Osteocyte (in vitro differentiated cells): ENCODE results near the gene TRMT10B. TPM values are rescaled to one million over a fixed set of nuclear protein-coding genes. Genes with fewer than 3 reads are reported as not detected.
"Not testable (repeated sequence)": the region's sequence is repeated elsewhere in the genome, so short reads cannot be mapped to it uniquely, and the experiment has no call there.

ENCODE experiments used
- DNase-seq: peaks from one replicate; pipeline ENCODE4 v3.0.0; 2021; ENCODE audit warnings: mixed read lengths; ENCODE audit not compliant: unreplicated experiment; ENCODE audit errors: extremely low spot score
- H3K27ac Mint-ChIP-seq: one replicate; pipeline ENCODE4 v1.8.0; 2021; ENCODE audit warnings: mild to moderate bottlenecking, mixed read lengths; ENCODE audit not compliant: unreplicated experiment
- H3K27me3 Mint-ChIP-seq: one replicate; pipeline ENCODE4 v1.8.0; 2021; ENCODE audit warnings: mixed read lengths; ENCODE audit not compliant: unreplicated experiment
- H3K36me3 Mint-ChIP-seq: one replicate; pipeline ENCODE4 v1.8.0; 2021; ENCODE audit warnings: mixed read lengths; ENCODE audit not compliant: unreplicated experiment
- H3K4me1 Mint-ChIP-seq: one replicate; pipeline ENCODE4 v1.8.0; 2021; ENCODE audit warnings: mixed read lengths; ENCODE audit not compliant: unreplicated experiment
- H3K4me3 Mint-ChIP-seq: one replicate; pipeline ENCODE4 v1.8.0; 2021; ENCODE audit warnings: mild to moderate bottlenecking, moderate library complexity, mixed read lengths; ENCODE audit not compliant: unreplicated experiment
- H3K9me3 Mint-ChIP-seq: one replicate; pipeline ENCODE4 v1.8.0; 2021; ENCODE audit warnings: mixed read lengths; ENCODE audit not compliant: unreplicated experiment
- total RNA-seq: library from RNA; stranded (reverse); gene quantifications from 2 replicates; pipeline ENCODE4 v1.2.1, GENCODE V29; 2021
- TF ChIP-seq, protein P1 (sequence below): fragments of 200-600 bp; sonication (generic); IDR thresholded peaks from 2 replicates; pipeline ENCODE4 v1.5.0; 2021; ENCODE audit warnings: antibody characterized with exemption, mild to moderate bottlenecking, moderate library complexity

Gene TRMT10B
- total RNA-seq, 1 donor from 2014 or later, result 10.8 TPM

DNA sequence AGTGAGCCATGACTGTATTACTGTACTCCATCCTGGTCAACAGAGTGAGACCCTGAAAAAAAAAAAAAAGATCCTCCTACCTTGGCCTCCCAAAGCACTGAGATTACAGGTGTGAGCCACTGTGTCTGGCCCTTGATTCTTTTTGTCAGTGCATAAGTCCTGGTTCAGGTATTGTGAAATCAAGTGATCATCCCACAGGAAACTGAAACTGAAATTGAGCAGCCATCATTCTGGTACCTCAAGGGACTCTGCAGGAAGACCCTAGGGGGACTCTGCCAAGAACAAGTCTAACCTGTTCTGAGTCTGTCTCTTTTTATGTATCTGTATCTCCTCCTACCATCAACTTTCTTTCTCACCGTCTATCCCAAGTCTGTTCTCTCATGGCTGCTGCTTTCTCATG lies 45.1 kb downstream of the TRMT10B start:
- Mint-ChIP-seq H3K36me3 (no peaks in the 10 kb centered on the region), H3K27me3 (no peaks in the 10 kb centered on the region), H3K4me3 (no peak overlapping the region), H3K9me3 (no peaks in the 10 kb centered on the region), H3K27ac (no peak overlapping the region), H3K4me1 (peaks cover 28% of the 10 kb centered on the region)
- DNase-seq, result no peak
- TF ChIP-seq, protein P1, sequence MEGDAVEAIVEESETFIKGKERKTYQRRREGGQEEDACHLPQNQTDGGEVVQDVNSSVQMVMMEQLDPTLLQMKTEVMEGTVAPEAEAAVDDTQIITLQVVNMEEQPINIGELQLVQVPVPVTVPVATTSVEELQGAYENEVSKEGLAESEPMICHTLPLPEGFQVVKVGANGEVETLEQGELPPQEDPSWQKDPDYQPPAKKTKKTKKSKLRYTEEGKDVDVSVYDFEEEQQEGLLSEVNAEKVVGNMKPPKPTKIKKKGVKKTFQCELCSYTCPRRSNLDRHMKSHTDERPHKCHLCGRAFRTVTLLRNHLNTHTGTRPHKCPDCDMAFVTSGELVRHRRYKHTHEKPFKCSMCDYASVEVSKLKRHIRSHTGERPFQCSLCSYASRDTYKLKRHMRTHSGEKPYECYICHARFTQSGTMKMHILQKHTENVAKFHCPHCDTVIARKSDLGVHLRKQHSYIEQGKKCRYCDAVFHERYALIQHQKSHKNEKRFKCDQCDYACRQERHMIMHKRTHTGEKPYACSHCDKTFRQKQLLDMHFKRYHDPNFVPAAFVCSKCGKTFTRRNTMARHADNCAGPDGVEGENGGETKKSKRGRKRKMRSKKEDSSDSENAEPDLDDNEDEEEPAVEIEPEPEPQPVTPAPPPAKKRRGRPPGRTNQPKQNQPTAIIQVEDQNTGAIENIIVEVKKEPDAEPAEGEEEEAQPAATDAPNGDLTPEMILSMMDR, result no peak

DNA sequence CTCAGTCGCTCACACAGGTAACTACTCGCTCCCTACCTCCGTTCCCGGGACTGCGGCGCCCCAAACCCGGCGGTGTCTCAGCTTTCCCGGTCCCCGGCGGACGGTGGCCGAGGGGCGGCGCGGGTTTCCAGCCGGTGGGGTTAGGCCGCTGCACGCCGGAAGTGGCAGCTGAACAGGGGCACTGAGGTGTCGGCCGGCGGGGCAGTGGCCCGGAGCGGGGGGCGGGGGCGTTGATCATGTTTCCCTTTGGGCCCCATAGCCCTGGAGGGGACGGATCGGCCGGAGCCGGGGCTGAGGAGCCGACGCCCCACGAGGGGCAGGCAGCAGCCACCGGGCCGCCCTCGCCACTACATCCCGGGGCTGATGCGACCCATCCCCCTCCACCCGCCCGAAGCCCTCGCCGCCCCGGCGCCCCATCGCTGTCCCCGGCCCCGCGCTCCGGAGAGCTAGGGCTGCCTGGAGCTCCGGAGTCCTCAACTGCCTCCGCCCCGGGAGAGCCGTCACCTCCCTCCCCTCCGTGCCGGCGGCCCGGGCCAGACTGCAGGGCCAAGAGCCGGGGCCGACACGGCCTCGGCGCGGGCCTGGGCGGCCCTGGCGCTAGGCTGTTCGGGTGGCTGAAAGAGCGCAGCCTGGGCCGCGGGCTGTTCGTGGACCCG lies 47.2 kb downstream of the TRMT10B start, which contains the start of gene DCAF10:
Gene DCAF10, plus strand, starts transcription at position 167 of the 656 bp plus-strand sequence. Its CDS starts 70 bp downstream, at position 237.
- DNase-seq, result peak; percentile 96
- H3K9me3 Mint-ChIP-seq, result no peaks in the 10 kb centered on the region
- H3K4me3 Mint-ChIP-seq, result peak within 1 kb of the TSS; percentile 91
- TF ChIP-seq, protein P1, result no peak
- H3K27ac Mint-ChIP-seq, result peak within 1 kb of the TSS; percentile 90
- no peaks in the 10 kb centered on the region for H3K27me3 Mint-ChIP-seq
- H3K36me3 Mint-ChIP-seq, result peaks cover 5% of the 10 kb centered on the region
- H3K4me1 Mint-ChIP-seq, result peaks cover 31% of the 10 kb centered on the region

DNA sequence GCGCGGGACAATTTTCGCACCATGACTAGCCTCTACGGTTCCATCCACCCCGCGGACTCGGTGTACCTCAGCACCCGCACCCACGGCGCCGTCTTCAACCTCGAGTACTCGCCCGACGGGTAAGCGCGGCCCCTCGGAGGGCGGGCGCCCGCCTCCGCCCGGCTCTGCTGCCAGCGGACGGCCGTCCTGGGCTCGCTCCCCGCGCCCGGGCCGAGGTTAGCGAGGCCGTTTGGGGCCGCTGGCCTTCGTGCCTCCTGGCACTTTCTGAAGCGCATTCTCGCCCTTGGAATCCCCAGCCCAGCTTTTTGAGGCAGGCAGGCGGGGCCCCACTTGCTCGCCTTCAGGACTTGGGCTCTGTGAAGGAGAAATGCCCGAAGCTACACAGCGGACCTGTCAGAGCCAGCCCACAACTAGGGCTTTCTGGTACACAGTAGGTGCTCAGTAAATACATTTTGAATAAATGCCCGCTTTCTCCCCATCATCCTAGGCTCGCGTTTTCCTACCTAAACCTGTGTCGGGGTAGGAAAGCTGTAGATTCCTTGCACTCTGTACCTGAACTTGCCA lies 47.8 kb downstream of the TRMT10B start:
- TF ChIP-seq, protein P1, result no peak
- peak overlapping the region; percentile 80 for H3K27ac Mint-ChIP-seq
- no peaks in the 10 kb centered on the region for H3K27me3 Mint-ChIP-seq
- peaks cover 31% of the 10 kb centered on the region for H3K4me1 Mint-ChIP-seq
- peaks cover 5% of the 10 kb centered on the region for H3K36me3 Mint-ChIP-seq
- no peaks in the 10 kb centered on the region for H3K9me3 Mint-ChIP-seq
- H3K4me3 Mint-ChIP-seq, result peak overlapping the region; percentile 91
- no peak for DNase-seq

DNA sequence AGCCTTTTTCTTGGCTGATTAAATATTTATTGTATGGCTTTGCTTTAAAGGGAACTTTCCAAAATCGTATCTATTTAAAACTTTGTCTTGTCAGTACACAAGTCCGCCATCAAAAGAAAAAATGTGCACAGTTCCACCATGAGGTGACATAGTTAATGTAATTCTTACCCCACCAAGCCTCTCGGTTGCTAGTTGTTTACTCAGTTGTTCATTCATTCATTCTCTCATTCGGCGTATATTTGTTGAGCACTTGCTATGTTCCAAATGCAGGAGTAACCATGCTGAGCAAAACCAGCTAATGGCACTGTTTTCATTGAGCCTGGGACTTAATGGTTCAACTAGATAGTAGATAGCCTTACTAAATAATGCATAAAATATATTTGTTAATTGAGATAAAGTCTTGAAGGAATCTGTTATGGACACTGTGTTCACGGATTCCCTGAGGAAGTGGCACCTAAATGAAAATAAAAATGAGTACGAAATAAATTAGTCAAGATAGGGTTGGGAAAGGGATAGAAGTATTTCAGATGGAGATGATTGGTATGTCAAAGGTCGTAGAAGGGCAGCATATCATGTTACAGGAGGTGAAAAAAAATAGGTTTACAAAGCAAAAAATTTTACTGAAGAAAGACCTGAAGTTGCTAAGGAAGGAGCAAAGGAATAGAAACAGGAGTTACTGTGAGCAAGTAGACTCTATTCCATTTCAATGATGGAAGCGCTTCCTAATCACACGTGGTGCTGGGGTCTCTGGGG lies 48.5 kb downstream of the TRMT10B start:
- TF ChIP-seq, protein P1, result no peak
- H3K4me3 Mint-ChIP-seq, result peak overlapping the region; percentile 91

DNA sequence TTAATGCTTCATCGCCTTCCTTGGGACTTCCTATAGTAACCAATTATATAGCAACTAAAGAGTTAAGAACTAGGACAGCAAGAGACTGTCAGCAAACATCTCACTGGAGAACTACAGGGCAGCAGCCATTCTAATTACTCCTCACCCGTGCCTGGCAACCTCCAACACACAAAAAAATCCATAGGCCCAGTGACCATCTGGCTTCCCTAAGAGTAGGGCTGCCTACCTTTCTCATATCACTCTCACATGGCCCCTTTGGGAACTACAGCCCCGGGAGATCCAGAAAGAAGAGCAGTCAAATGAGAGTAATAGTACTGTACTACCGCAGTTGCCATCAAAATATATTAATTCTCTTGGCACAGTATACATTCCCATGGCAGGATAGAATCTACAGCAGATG lies 52.7 kb downstream of the TRMT10B start:
- no peak for DNase-seq
- no peak overlapping the region for H3K4me3 Mint-ChIP-seq
- TF ChIP-seq, protein P1, result no peak
- no peaks in the 10 kb centered on the region for H3K27me3 Mint-ChIP-seq
- H3K27ac Mint-ChIP-seq, result no peak overlapping the region
- peaks cover 21% of the 10 kb centered on the region for H3K4me1 Mint-ChIP-seq
- H3K9me3 Mint-ChIP-seq, result no peaks in the 10 kb centered on the region
- peaks cover 9% of the 10 kb centered on the region for H3K36me3 Mint-ChIP-seq

More for the DNA sequence above, 48.5 kb downstream of the TRMT10B start:
- Mint-ChIP-seq H3K4me1 (peaks cover 31% of the 10 kb centered on the region), H3K27me3 (no peaks in the 10 kb centered on the region), H3K27ac (peak overlapping the region; percentile 80), H3K36me3 (peaks cover 5% of the 10 kb centered on the region), H3K9me3 (no peaks in the 10 kb centered on the region)
- no peak for DNase-seq

DNA sequence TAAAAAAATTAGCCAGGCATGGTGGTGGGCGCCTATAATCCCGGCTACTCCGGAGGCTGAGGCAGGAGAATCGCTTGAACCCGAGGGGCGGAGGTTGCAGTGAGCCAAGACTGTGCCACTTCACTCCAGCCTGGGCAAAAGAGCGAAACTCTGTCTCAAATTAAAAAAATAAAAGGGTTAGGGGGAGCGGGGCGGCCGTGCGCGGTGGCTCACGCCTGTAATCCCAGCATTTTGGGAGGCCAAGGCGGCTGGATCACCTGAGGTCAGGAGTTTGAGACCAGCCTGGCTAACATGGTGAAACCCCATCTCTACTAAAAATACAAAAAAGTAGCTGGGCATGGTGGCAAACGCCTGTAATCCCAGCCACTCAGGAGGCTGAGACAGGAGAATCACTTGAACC lies 56.1 kb downstream of the TRMT10B start:
- not testable (repeated sequence) for H3K27ac Mint-ChIP-seq, H3K4me3 Mint-ChIP-seq, H3K27me3 Mint-ChIP-seq, H3K4me1 Mint-ChIP-seq, H3K9me3 Mint-ChIP-seq, DNase-seq
- peaks cover 17% of the 10 kb centered on the region for H3K36me3 Mint-ChIP-seq
